GM12878 (cell line): ENCODE data around the gene HOMER2. TPM values are rescaled to one million over a fixed set of nuclear protein-coding genes. Genes with fewer than 3 reads are reported as not detected.

ENCODE experiments used
- ATAC-seq: fragments of 200-7000 bp; cut with Tn5 transposase; 3 replicates; pipeline ENCODE4 v1.9.1; 2020; ENCODE audit warnings: mild to moderate bottlenecking, moderate library complexity
- BruUV-seq: library from RNA; stranded (reverse); fragments of 400-500 nt; replicated peaks from 2 replicates; lab custom pipeline; 2021; lab: Mats Ljungman, UMichigan
- CTCF ChIA-PET: fragments of 300-600 bp; sonication (Branson Sonifier 250); formaldehyde crosslinking; extraction: SDS; loops from one replicate; lab custom pipeline; 2021; ENCODE audit warnings: inconsistent platforms; lab: Yijun Ruan, JAX
- POLR2A ChIA-PET: fragments of 350-600 bp; formaldehyde crosslinking; extraction: SDS; loops from one replicate; lab custom pipeline; 2021; ENCODE audit warnings: inconsistent platforms; lab: Charles Lee
- RAD21 ChIA-PET: fragments of 300-600 bp; sonication (Branson Sonifier 250); formaldehyde crosslinking; loops from one replicate; lab custom pipeline; 2023; ENCODE audit warnings: antibody characterized with exemption; ENCODE audit not compliant: unreplicated experiment; lab: Charles Lee
- SMC1A ChIA-PET: fragments of 300-600 bp; sonication (Branson Sonifier 250); formaldehyde crosslinking; loops from one replicate; lab custom pipeline; 2023; ENCODE audit not compliant: unreplicated experiment, uncharacterized antibody; lab: Charles Lee
- DNase-seq: peaks from one replicate; pipeline ENCODE4 v3.0.0-alpha.2; 2011; ENCODE audit warnings: low read depth, low spot score
- FAIRE-seq: peaks from 3 replicates; lab custom pipeline; 2011; peaks lifted over from hg19 to GRCh38; lab: Jason Lieb, UNC
- H2AFZ ChIP-seq: 2 replicates; pipeline ENCODE4 v1.6.0; 2011; ENCODE audit warnings: low read depth, low read length, control low read depth; ENCODE audit not compliant: control insufficient read depth
- H3K27ac ChIP-seq: 2 replicates; pipeline ENCODE4 v1.5.1; 2011; ENCODE audit warnings: control low read depth; ENCODE audit not compliant: control insufficient read depth, insufficient read depth
- H3K27me3 ChIP-seq, 2 experiments: replicated peaks in 1 of 2; 2 replicates each; pipeline versions ENCODE4 v1.6.0 to v1.6.1; 2011; ENCODE audit warnings: low read length in 1 of 2; ENCODE audit not compliant: control insufficient read depth in 2 of 2, insufficient read depth in 2 of 2
- H3K36me3 ChIP-seq, 2 experiments: 2 replicates each; pipeline ENCODE4 v1.5.1; 2011; ENCODE audit warnings: low read length in 1 of 2; ENCODE audit not compliant: control insufficient read depth in 2 of 2, insufficient read depth in 2 of 2
- H3K4me1 ChIP-seq: 2 replicates; pipeline ENCODE4 v1.6.1; 2011; ENCODE audit warnings: mild to moderate bottlenecking, low read length, moderate library complexity, mixed read lengths; ENCODE audit not compliant: control insufficient read depth, insufficient read depth
- H3K4me2 ChIP-seq: 2 replicates; pipeline ENCODE4 v1.6.0; 2011; ENCODE audit warnings: control low read depth; ENCODE audit not compliant: control insufficient read depth, insufficient read depth
- H3K4me3 ChIP-seq: fragments of 200-600 bp; sonication (generic); 2 replicates; pipeline ENCODE4 v1.5.1; 2016
- H3K79me2 ChIP-seq: 2 replicates; pipeline ENCODE4 v1.6.0; 2011; ENCODE audit warnings: low read length; ENCODE audit not compliant: control insufficient read depth, insufficient read depth
- H3K9ac ChIP-seq: 2 replicates; pipeline ENCODE4 v1.8.0; 2011; ENCODE audit warnings: low read length, control low read depth, mixed read lengths; ENCODE audit not compliant: control insufficient read depth, insufficient read depth
- H3K9me3 ChIP-seq: replicated peaks from 3 replicates; pipeline ENCODE4 v1.5.1; 2011; ENCODE audit warnings: mild to moderate bottlenecking, low read length; ENCODE audit not compliant: control insufficient read depth, insufficient read depth
- H4K20me1 ChIP-seq: 2 replicates; pipeline ENCODE4 v1.6.0; 2011; ENCODE audit not compliant: control insufficient read depth, insufficient read depth
- ASH2L ChIP-seq: fragments of 300-600, 200-600 bp; sonication (generic); IDR thresholded peaks from 2 replicates; pipeline ENCODE4 v1.6.1; 2017; ENCODE audit warnings: low read depth, mild to moderate bottlenecking, borderline replicate concordance
- CBFB ChIP-seq: IDR thresholded peaks from 2 replicates; pipeline ENCODE4 v1.6.1; 2016; ENCODE audit warnings: antibody characterized with exemption, low read depth
- CREM ChIP-seq: IDR thresholded peaks from 2 replicates; pipeline ENCODE4 v1.6.1; 2014; ENCODE audit warnings: antibody characterized with exemption, low read depth
- DPF2 ChIP-seq: fragments of 450-650 bp; IDR thresholded peaks from 2 replicates; pipeline ENCODE4 v1.6.1; 2017; ENCODE audit warnings: mild to moderate bottlenecking
- EGR1 ChIP-seq, 2 experiments: IDR thresholded peaks; 1 replicate in 1 of 2; 2 replicates in 1 of 2; pipeline ENCODE4 v1.6.1; 2011 to 2012; ENCODE audit warnings: low read depth in 2 of 2, low read length in 2 of 2, borderline replicate concordance in 1 of 2, mild to moderate bottlenecking in 1 of 2, moderate library complexity in 1 of 2
- HDAC2 ChIP-seq: fragments of 200-600 bp; sonication (generic); IDR thresholded peaks from 2 replicates; pipeline ENCODE4 v1.6.1; 2017
- IRF3 ChIP-seq: fragments of 450-650 bp; IDR thresholded peaks from 2 replicates; pipeline ENCODE4 v1.6.1; 2014; ENCODE audit warnings: mild to moderate bottlenecking
- NFXL1 ChIP-seq: fragments of 450-650 bp; IDR thresholded peaks from 2 replicates; pipeline ENCODE4 v1.6.1; 2017; ENCODE audit warnings: antibody characterized with exemption, mild to moderate bottlenecking, borderline replicate concordance
- SIX5 ChIP-seq: IDR thresholded peaks from 2 replicates; pipeline ENCODE4 v1.6.1; 2011; ENCODE audit warnings: mild to moderate bottlenecking, low read depth, low read length, moderate library complexity; ENCODE audit not compliant: severe bottlenecking
- SUZ12 ChIP-seq: fragments of 200-600 bp; sonication (generic); IDR thresholded peaks from one replicate; pipeline ENCODE4 v1.6.1; 2018; ENCODE audit warnings: antibody characterized with exemption, mild to moderate bottlenecking; ENCODE audit not compliant: unreplicated experiment
- TAF1 ChIP-seq: IDR thresholded peaks from 2 replicates; pipeline ENCODE4 v1.6.1; 2011; ENCODE audit warnings: mild to moderate bottlenecking, low read depth, low read length, borderline replicate concordance
- YY1 ChIP-seq: IDR thresholded peaks from 2 replicates; pipeline ENCODE4 v1.6.1; 2011; ENCODE audit warnings: low read depth, mild to moderate bottlenecking, low read length
- ZBTB11 ChIP-seq: fragments of 450-650 bp; formaldehyde crosslinking; IDR thresholded peaks from 2 replicates; pipeline ENCODE4 v1.5.0; 2022; ENCODE audit warnings: mild to moderate bottlenecking, missing genetic modification characterization
- WGBS: methylation state at CpG from one replicate; pipeline ENCODE4 v1.1.6; 2016; ENCODE audit warnings: low lambda C conversion rate; ENCODE audit not compliant: insufficient replicate concordance, insufficient coverage; ENCODE audit errors: missing lambda C conversion rate; 5-methylcytosine and 5-hydroxymethylcytosine counted together
- in situ Hi-C: fragments of 300-500 bp; cut with MboI; formaldehyde crosslinking; loops from 9 replicates; pipeline ENCODE4 v1.14.3; 2018; ENCODE audit warnings: mixed read lengths
- intact Hi-C: fragments of 100-400 bp; cut with micrococcal nuclease; formaldehyde crosslinking; loops from one replicate; pipeline ENCODE4 v1.14.2; 2022; ENCODE audit not compliant: unreplicated experiment
- polyA plus RNA-seq, 11 experiments: library from polyadenylated mRNA; depleted of rRNA in 4 of 11; unstranded in 6 of 11; stranded (reverse) in 5 of 11; fragments of >200 nt; fragmentation: Nextera tagmentation in 4 of 11; fragmentation: Illumina TruSeq in 1 of 11; extraction: Ambion mirVana in 4 of 11; extraction: Trizol in 1 of 11; gene quantifications; 1 replicate in 1 of 11; 2 replicates in 10 of 11; pipeline versions ENCODE4 v1.2.1 to v1.2.3, GENCODE V29; 2011 to 2016; ENCODE audit warnings: inconsistent platforms in 2 of 11, missing spikeins in 2 of 11, low read depth in 1 of 11
- total RNA-seq, 4 experiments: library from RNA; depleted of rRNA in 3 of 4; stranded (reverse); fragments of >200 nt in 3 of 4; fragmentation: Illumina TruSeq in 1 of 4; extraction: Trizol in 1 of 4; gene quantifications; 2 replicates each; pipeline versions ENCODE4 v1.2.1 to v1.2.3, GENCODE V29; 2013 to 2021
- TF ChIP-seq, protein P1 (sequence below): fragments of 450-650 bp; IDR thresholded peaks from 2 replicates; pipeline ENCODE4 v1.6.1; 2016; ENCODE audit warnings: mild to moderate bottlenecking
- TF ChIP-seq, protein P2 (sequence below): IDR thresholded peaks from 2 replicates; pipeline ENCODE4 v1.6.1; 2012; ENCODE audit warnings: low read depth, low read length, improper control_type of control experiment

HOMER2 gene
- total and polyA plus RNA-seq, 10 of the 15 experiments (the other 5 are each of a cell fraction or from before 2014, with no cell fraction given), result 0.60 to 5.0 (median 1.8) TPM

DNA sequence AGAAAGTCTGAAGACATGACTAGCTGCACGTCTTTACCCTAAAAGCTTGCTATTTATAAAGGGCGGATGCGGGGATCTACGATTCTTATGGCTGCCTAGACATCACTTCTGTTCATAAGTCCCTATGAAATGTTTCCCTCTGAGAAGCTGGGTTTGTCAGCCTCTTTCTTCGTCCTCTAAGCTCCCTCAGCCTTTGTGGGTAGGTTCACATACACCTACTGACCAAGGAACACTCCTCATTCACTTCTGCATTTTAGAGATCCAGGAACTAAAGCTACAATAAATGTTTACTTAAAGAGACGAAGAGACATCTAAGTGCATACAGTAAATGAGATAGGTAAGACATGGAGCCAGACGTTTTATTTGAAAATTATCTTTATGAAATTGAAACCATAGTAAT lies 16.8 kb upstream of the HOMER2 start (continued):
- TF ChIP-seq, protein P1, sequence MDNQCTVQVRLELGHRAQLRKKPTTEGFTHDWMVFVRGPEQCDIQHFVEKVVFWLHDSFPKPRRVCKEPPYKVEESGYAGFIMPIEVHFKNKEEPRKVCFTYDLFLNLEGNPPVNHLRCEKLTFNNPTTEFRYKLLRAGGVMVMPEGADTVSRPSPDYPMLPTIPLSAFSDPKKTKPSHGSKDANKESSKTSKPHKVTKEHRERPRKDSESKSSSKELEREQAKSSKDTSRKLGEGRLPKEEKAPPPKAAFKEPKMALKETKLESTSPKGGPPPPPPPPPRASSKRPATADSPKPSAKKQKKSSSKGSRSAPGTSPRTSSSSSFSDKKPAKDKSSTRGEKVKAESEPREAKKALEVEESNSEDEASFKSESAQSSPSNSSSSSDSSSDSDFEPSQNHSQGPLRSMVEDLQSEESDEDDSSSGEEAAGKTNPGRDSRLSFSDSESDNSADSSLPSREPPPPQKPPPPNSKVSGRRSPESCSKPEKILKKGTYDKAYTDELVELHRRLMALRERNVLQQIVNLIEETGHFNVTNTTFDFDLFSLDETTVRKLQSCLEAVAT, result no peak

DNA sequence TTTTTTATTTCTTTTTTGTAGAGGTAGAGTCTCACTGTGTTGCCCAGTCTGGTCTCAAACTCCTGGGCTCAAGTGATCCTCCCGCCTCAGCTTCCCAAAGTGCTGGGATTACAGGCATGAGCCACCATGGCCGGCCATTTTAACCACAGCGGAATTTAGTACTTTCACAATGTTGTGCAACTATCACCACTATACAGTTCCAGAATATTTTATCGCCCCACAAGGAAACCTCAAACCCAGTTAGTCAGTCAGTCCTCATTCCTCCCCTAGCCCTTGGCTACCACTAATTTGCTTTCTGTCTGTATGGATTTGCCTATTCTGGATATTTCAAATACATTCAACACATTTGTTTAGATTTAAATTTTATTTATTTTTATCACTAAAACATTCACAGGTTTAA lies 15.5 kb upstream of the HOMER2 start:
- in situ Hi-C loops (no loop called here), intact Hi-C loops (no loop called here)
- H3K79me2 ChIP-seq, result no peaks in the 10 kb centered on the region
- H3K27ac ChIP-seq, result no peak overlapping the region
- ATAC-seq (no peak), FAIRE-seq (no peak), DNase-seq (no peak)
- H3K4me2 ChIP-seq, result no peak overlapping the region
- H4K20me1 ChIP-seq, result no peaks in the 10 kb centered on the region; the same call in 1 of the 2 replicates
- H2AFZ ChIP-seq, result no peak overlapping the region
- no peaks in the 10 kb centered on the region for H3K9me3 ChIP-seq
- H3K36me3 ChIP-seq, result no peaks in the 10 kb centered on the region
- WGBS, result 95% methylated on average over 4 of the region's 4 CpGs
- ChIA-PET POLR2A (no interaction called here), CTCF (no interaction called here), RAD21 (no interaction called here), SMC1A (interaction anchor here (1.2 kb wide), 1 partner anchor 32 kb away, joined by 3 read pairs; no protein-coding TSS in a partner anchor)
- peaks cover 13% of the 10 kb centered on the region for H3K4me1 ChIP-seq
- H3K4me3 ChIP-seq, result no peak overlapping the region
- BruUV-seq, result no TSS peak
- H3K9ac ChIP-seq, result no peak overlapping the region
- H3K27me3 ChIP-seq, result peaks cover 0 to 2% of the 10 kb centered on the region in 2 experiments; a peak in 2 of 4 replicates
- TF ChIP-seq ASH2L, result no peak
- TF ChIP-seq, protein P1, result no peak
- no peak for TF ChIP-seq HDAC2
- TF ChIP-seq NFXL1, result no peak
- TF ChIP-seq YY1, result no peak
- no peak for TF ChIP-seq CREM
- no peak for TF ChIP-seq EGR1 (IDR thresholded peaks at IDR 0.05; ENCODE audit: borderline replicate concordance in 1 of 2, low read depth in 2 of 2, low read length in 2 of 2)
- no peak for TF ChIP-seq SUZ12
- no peak for TF ChIP-seq ZBTB11 (CRISPR knock-in tag)
- no peak for TF ChIP-seq SIX5
- TF ChIP-seq IRF3, result no peak
- TF ChIP-seq, protein P2, sequence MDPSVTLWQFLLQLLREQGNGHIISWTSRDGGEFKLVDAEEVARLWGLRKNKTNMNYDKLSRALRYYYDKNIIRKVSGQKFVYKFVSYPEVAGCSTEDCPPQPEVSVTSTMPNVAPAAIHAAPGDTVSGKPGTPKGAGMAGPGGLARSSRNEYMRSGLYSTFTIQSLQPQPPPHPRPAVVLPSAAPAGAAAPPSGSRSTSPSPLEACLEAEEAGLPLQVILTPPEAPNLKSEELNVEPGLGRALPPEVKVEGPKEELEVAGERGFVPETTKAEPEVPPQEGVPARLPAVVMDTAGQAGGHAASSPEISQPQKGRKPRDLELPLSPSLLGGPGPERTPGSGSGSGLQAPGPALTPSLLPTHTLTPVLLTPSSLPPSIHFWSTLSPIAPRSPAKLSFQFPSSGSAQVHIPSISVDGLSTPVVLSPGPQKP, result no peak
- no peak for TF ChIP-seq CBFB
- TF ChIP-seq DPF2, result no peak
- TF ChIP-seq TAF1, result no peak
